HG02981 (cell line): ENCODE results near the gene CEBPA.

Experiments
- ATAC-seq: cut with Tn5 transposase; IDR thresholded peaks from one replicate; pipeline ENCODE4 v1.9.1; 2021; ENCODE audit warnings: mild to moderate bottlenecking, moderate library complexity; ENCODE audit not compliant: unreplicated experiment

CEBPA gene

DNA sequence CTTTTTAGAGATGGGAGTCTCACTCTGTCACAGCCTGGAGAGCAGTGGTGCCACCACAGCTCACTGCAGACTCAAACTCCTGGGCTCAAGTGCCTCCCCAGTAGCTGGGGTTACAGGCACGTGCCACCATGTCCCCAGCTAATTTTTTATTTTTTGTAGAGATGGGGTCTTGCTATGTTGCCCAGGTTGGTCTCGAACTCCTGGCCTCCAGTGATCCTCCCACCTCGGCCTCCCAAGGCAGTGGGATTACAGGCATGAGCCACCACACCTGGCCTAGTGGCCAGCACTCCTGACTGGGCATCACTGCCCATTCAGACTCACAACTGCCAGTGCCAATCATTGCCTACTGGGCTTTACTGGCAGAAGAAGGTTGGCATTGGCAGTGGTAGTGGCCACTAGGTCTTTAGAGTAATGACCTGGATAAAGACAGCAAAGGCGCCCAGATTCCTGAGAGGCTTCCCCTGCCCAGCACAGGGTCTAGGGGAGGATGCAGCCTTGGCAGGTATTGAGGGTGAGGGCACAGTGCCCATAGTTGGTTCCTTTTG lies 49.8 kb downstream of the CEBPA start:
- no peak for ATAC-seq

DNA sequence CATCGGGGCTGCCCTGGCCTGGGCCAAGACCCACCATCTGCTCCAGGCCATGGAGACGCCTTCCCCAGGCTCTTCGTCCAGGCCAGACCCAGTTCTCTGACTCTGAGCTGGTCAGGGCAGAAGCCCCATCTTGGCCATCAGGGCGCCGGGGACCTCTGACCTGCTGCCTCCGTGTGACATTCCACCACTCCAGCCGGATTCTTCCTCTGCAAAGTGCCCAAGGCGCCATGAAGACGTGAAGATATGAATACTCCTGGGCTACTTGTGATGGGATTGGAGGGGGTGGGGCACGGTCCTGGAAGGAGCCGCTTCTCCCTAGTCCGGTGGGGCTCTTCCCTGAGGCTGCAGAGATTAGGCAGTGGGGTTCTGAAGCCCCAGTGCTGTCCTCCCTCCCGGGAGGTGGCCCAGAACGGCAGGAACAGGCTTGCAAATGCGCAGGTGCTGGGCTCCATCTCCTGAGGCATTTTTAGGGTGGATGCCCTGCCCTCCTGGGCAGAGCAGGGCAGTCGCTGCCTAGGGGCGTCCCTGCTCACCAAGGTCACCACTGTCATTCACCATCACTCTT lies 50.7 kb downstream of the CEBPA start:
- no peak for ATAC-seq

GRCh38 chr19:33251076-33251475 lies 51.3 kb downstream of the CEBPA start:
- ATAC-seq: no peak

GRCh38 chr19:33250500-33250899 lies 51.8 kb downstream of the CEBPA start:
- no peak for ATAC-seq
